GM20000 (cell line): ENCODE results near the gene MAST4.

Experiments used
- DNase-seq: peaks from one replicate; pipeline ENCODE4 v3.0.0; 2012; ENCODE audit warnings: low spot score
- CTCF ChIP-seq: IDR thresholded peaks from 2 replicates; pipeline ENCODE4 v1.5.1; 2012; ENCODE audit warnings: mild to moderate bottlenecking, control low read depth; ENCODE audit errors: extremely low read depth, missing control alignments

MAST4 gene

GRCh38 chr5:66829358-66829674, 233.1 kb downstream of the MAST4 start:
- TF ChIP-seq CTCF = no peak
- DNase-seq = no peak

GRCh38 chr5:66829826-66830225, 233.6 kb downstream of the MAST4 start:
- TF ChIP-seq CTCF = no peak
- no peak for DNase-seq

- no peak for TF ChIP-seq CTCF
Observed at GRCh38 chr5:66830636-66831035, 234.4 kb downstream of the MAST4 start.

GRCh38 chr5:66839636-66840185, 243.5 kb downstream of the MAST4 start:
- DNase-seq = no peak
- TF ChIP-seq CTCF = no peak

More at GRCh38 chr5:66830636-66831035, 234.4 kb downstream of the MAST4 start:
- no peak for DNase-seq

GRCh38 chr5:66840511-66841013, 244.4 kb downstream of the MAST4 start:
- peak; percentile 58 for DNase-seq
- no peak for TF ChIP-seq CTCF

GRCh38 chr5:66841264-66841663, 245.1 kb downstream of the MAST4 start:
- TF ChIP-seq CTCF = no peak
- no peak for DNase-seq

GRCh38 chr5:66842540-66842939, 246.3 kb downstream of the MAST4 start:
- no peak for DNase-seq
- TF ChIP-seq CTCF = no peak
